ENCODE results near the gene HAO2.

- TF ChIP-seq SUZ12 (IDR thresholded peaks at IDR 0.05; ENCODE audit: extremely low read depth, insufficient read depth, insufficient read length) (no peak), YY1 (IDR thresholded peaks at IDR 0.05; ENCODE audit: insufficient read depth, insufficient read length) (no peak)
Measured at GRCh38 chr1:119329541-119330461, 38.8 kb upstream of the HAO2 start.
